Eye (tissue), 1 donor: ENCODE data around the gene IGF1R.
A peak's percentile ranks its signal among the peaks of the same experiment; 100 is the strongest.

ENCODE experiments used
- DNase-seq: peaks from one replicate; pipeline ENCODE4 v3.0.0-alpha.2; 2015

IGF1R gene

GRCh38 chr15:98841419-98841970 lies 193.2 kb downstream of the IGF1R start:
- no peak for DNase-seq

GRCh38 chr15:98842192-98842972 lies 194.0 kb downstream of the IGF1R start:
- DNase-seq, result no peak

GRCh38 chr15:98842973-98843285 lies 194.6 kb downstream of the IGF1R start:
- DNase-seq, result no peak

- DNase-seq, result no peak
These were observed 195.5 kb downstream of the IGF1R start for GRCh38 chr15:98843844-98844243.

- DNase-seq, result no peak
These were observed 195.9 kb downstream of the IGF1R start for GRCh38 chr15:98844261-98844660.

- no peak for DNase-seq
These were observed 197.0 kb downstream of the IGF1R start for GRCh38 chr15:98845138-98845884.

GRCh38 chr15:98850961-98851572 lies 202.7 kb downstream of the IGF1R start:
- DNase-seq, result peak; percentile 91

- DNase-seq, result peak; percentile 97
These were observed 204.8 kb downstream of the IGF1R start for GRCh38 chr15:98853161-98853560.

GRCh38 chr15:98853617-98854420 lies 205.5 kb downstream of the IGF1R start:
- no peak for DNase-seq

GRCh38 chr15:98854496-98854895 lies 206.2 kb downstream of the IGF1R start:
- DNase-seq, result no peak

GRCh38 chr15:98855067-98855814 lies 206.9 kb downstream of the IGF1R start:
- DNase-seq, result no peak

- peak; percentile 53 for DNase-seq
These were observed 207.6 kb downstream of the IGF1R start for GRCh38 chr15:98855815-98856531.

GRCh38 chr15:98856532-98856907 lies 208.2 kb downstream of the IGF1R start:
- peak; percentile 58 for DNase-seq

GRCh38 chr15:98858610-98859023 lies 210.3 kb downstream of the IGF1R start:
- DNase-seq, result no peak

GRCh38 chr15:98859149-98859548 lies 210.8 kb downstream of the IGF1R start:
- no peak for DNase-seq

GRCh38 chr15:98860281-98861041 lies 212.1 kb downstream of the IGF1R start:
- no peak for DNase-seq

GRCh38 chr15:98861188-98861587 lies 212.8 kb downstream of the IGF1R start:
- DNase-seq, result no peak

- DNase-seq, result no peak
These were observed 215.6 kb downstream of the IGF1R start for GRCh38 chr15:98863983-98864382.

GRCh38 chr15:98865397-98866339 lies 217.3 kb downstream of the IGF1R start:
- DNase-seq, result peak; percentile 79
